ENCODE results near the gene HSDL1. TPM values are rescaled to one million over a fixed set of nuclear protein-coding genes. Genes with fewer than 3 reads are reported as not detected.

Gene HSDL1
- total and polyA plus RNA-seq, 2 donors: 21.2 to 21.4 TPM

DNA sequence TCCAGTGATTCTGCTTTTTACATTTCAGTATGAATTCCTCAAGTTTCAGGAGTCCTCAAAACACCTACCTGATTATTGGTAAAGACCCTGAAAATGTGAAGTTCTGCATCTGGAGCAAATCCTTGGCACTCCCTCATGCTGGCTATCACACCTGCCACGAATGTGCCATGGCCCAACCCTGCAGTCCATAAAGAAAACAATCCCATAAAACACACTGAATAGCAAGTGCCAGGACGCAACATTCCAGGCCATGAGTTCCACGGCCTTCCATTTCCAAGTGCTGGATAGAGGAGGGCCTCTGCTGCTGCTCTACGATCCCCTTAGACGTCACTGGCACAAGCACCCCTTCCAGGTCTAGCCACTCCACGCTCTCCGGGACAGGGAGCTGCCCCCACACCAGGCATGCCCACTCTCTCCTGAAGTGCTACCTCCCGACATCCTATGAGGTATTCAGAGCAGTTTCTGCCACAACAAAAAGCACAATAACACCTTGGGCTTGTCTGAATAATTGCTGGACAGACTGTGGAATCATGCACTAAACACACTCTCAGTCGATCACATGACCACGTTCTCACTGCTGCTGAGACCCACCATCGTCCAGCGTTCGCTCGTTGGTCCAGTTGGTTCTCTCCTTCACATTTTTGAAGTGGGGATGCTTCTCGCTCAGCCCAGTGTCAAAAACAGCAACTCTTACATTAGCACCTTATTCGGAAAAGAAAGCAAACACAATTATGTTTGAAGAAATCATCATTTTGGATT lies 51.7 kb downstream of the HSDL1 start:
- Histone ChIP-seq H3K9me3 (ENCODE audit: control insufficient read depth in 2 of 2, insufficient read depth in 1 of 2, low read length in 1 of 2) (no peaks in the 10 kb centered on the region), H3K36me3 (ENCODE audit: control insufficient read depth in 2 of 2, insufficient read depth in 2 of 2, low read length in 1 of 2) (peaks cover 58 to 72% of the 10 kb centered on the region in 2 donors), H3K4me1 (ENCODE audit: control insufficient read depth in 2 of 2, insufficient read depth in 2 of 2, low read length in 2 of 2) (peaks cover 23 to 35% of the 10 kb centered on the region in 2 donors), H3K4me3 (ENCODE audit: low read length in 2 of 2) (no peak overlapping the region), H3K27me3 (ENCODE audit: control insufficient read depth in 2 of 2, insufficient read depth in 1 of 2, low read length in 1 of 2) (no peaks in the 10 kb centered on the region), H3K27ac (ENCODE audit: low read depth in 1 of 2, low read length in 1 of 2) (no peak overlapping the region)
- DNase-seq (ENCODE audit: low read depth in 6 of 9, low spot score in 9 of 9): no peak
- WGBS: 98% methylated on average over 16 of the region's 16 CpGs

DNA sequence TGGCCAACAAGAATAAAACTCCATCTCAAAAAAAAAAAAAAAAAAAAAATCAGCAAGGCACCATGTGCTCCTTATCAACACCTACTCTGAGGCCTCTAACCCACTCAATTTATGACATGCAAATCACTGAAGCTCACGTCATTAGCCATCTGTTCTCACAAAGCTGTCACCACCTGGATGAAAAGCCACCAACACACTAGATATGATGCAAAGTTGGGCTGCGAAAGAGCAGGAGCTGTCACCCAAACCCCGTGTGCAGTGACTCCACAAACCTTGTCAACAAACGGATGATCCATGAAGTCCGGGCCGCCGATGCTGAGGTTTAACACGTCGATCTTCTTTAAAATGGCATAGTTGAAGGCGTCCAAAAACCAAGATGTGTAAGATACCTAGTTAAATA lies 53.5 kb downstream of the HSDL1 start:
- WGBS: 76% methylated on average over 10 of the region's 10 CpGs
- peak in 4 of 9 donors; percentile 59 to 84 (median 64) for DNase-seq (ENCODE audit: low read depth in 6 of 9, low spot score in 9 of 9)
- Histone ChIP-seq H3K27me3 (ENCODE audit: control insufficient read depth in 2 of 2, insufficient read depth in 1 of 2, low read length in 1 of 2) (no peaks in the 10 kb centered on the region), H3K9me3 (ENCODE audit: control insufficient read depth in 2 of 2, insufficient read depth in 1 of 2, low read length in 1 of 2) (no peaks in the 10 kb centered on the region), H3K27ac (ENCODE audit: low read depth in 1 of 2, low read length in 1 of 2) (peak overlapping the region; percentile 48 to 81), H3K4me3 (ENCODE audit: low read length in 2 of 2) (no peak overlapping the region), H3K36me3 (ENCODE audit: control insufficient read depth in 2 of 2, insufficient read depth in 2 of 2, low read length in 1 of 2) (peaks cover 61 to 74% of the 10 kb centered on the region in 2 donors), H3K4me1 (ENCODE audit: control insufficient read depth in 2 of 2, insufficient read depth in 2 of 2, low read length in 2 of 2) (peaks cover 30 to 48% of the 10 kb centered on the region in 2 donors)

DNA sequence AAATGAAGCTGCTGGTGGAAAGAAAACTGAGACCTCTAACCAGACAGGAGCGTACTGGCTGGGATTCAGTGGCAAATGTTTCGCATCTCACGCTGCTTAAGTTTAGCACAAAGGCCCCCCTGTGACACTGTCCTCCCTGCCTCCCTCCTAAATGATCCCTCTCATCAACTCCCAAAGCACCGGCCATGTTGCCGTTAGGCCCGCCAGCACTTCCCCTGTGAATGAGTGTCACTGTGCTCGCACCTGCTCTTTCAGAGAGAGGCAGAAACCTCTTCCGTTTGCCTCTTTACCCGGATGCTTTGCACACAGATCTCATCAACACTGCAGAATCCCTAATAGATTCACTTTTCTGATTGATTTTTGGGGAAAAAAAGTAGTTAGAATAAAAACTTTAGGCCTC lies 54.8 kb downstream of the HSDL1 start:
- Histone ChIP-seq H3K9me3 (ENCODE audit: control insufficient read depth in 2 of 2, insufficient read depth in 1 of 2, low read length in 1 of 2) (no peaks in the 10 kb centered on the region), H3K36me3 (ENCODE audit: control insufficient read depth in 2 of 2, insufficient read depth in 2 of 2, low read length in 1 of 2) (peaks cover 62 to 73% of the 10 kb centered on the region in 2 donors)
- 50% methylated on average over 9 of the region's 9 CpGs for WGBS

GRCh38 chr16:84088695-84089395 lies 56.1 kb downstream of the HSDL1 start:
- H3K9me3 ChIP-seq (ENCODE audit: control insufficient read depth in 2 of 2, insufficient read depth in 1 of 2, low read length in 1 of 2): no peaks in the 10 kb centered on the region
- H3K27ac ChIP-seq (ENCODE audit: low read depth in 1 of 2, low read length in 1 of 2): peak overlapping the region; percentile 48 to 81
- WGBS: 34% methylated on average over 15 of the region's 15 CpGs
- H3K4me3 ChIP-seq (ENCODE audit: low read length in 2 of 2): peak overlapping the region in 1 of 2 donors; percentile 17
- DNase-seq (ENCODE audit: low read depth in 6 of 9, low spot score in 9 of 9): peak in 5 of 9 donors; percentile 65 to 85 (median 71)
- peaks cover 32 to 61% of the 10 kb centered on the region in 2 donors for H3K4me1 ChIP-seq (ENCODE audit: control insufficient read depth in 2 of 2, insufficient read depth in 2 of 2, low read length in 2 of 2)
- H3K36me3 ChIP-seq (ENCODE audit: control insufficient read depth in 2 of 2, insufficient read depth in 2 of 2, low read length in 1 of 2): peaks cover 57 to 68% of the 10 kb centered on the region in 2 donors
- no peaks in the 10 kb centered on the region for H3K27me3 ChIP-seq (ENCODE audit: control insufficient read depth in 2 of 2, insufficient read depth in 1 of 2, low read length in 1 of 2)

More for the DNA sequence above, 54.8 kb downstream of the HSDL1 start:
- peak in 4 of 9 donors; percentile 48 to 77 (median 52) for DNase-seq (ENCODE audit: low read depth in 6 of 9, low spot score in 9 of 9)
- no peaks in the 10 kb centered on the region for H3K27me3 ChIP-seq (ENCODE audit: control insufficient read depth in 2 of 2, insufficient read depth in 1 of 2, low read length in 1 of 2)
- no peak overlapping the region for H3K4me3 ChIP-seq (ENCODE audit: low read length in 2 of 2)
- peak overlapping the region; percentile 76 to 81 for H3K27ac ChIP-seq (ENCODE audit: low read depth in 1 of 2, low read length in 1 of 2)
- H3K4me1 ChIP-seq (ENCODE audit: control insufficient read depth in 2 of 2, insufficient read depth in 2 of 2, low read length in 2 of 2): peaks cover 32 to 55% of the 10 kb centered on the region in 2 donors

GRCh38 chr16:84087466-84088151 lies 57.4 kb downstream of the HSDL1 start:
- H3K4me3 ChIP-seq (ENCODE audit: low read length in 2 of 2): no peak overlapping the region
- DNase-seq (ENCODE audit: low read depth in 6 of 9, low spot score in 9 of 9): peak in 2 of 9 donors; percentile 6 to 33
- 26% methylated on average over 11 of the region's 11 CpGs for WGBS
- H3K36me3 ChIP-seq (ENCODE audit: control insufficient read depth in 2 of 2, insufficient read depth in 2 of 2, low read length in 1 of 2): peaks cover 51 to 65% of the 10 kb centered on the region in 2 donors
- peaks cover 31 to 61% of the 10 kb centered on the region in 2 donors for H3K4me1 ChIP-seq (ENCODE audit: control insufficient read depth in 2 of 2, insufficient read depth in 2 of 2, low read length in 2 of 2)
- H3K27ac ChIP-seq (ENCODE audit: low read depth in 1 of 2, low read length in 1 of 2): no peak overlapping the region
- no peaks in the 10 kb centered on the region for H3K27me3 ChIP-seq (ENCODE audit: control insufficient read depth in 2 of 2, insufficient read depth in 1 of 2, low read length in 1 of 2)
- H3K9me3 ChIP-seq (ENCODE audit: control insufficient read depth in 2 of 2, insufficient read depth in 1 of 2, low read length in 1 of 2): no peaks in the 10 kb centered on the region

- no peaks in the 10 kb centered on the region for H3K27me3 ChIP-seq (ENCODE audit: control insufficient read depth in 2 of 2, insufficient read depth in 1 of 2, low read length in 1 of 2)
- 87% methylated on average over 12 of the region's 12 CpGs for WGBS
- H3K9me3 ChIP-seq (ENCODE audit: control insufficient read depth in 2 of 2, insufficient read depth in 1 of 2, low read length in 1 of 2): no peaks in the 10 kb centered on the region
- H3K27ac ChIP-seq (ENCODE audit: low read depth in 1 of 2, low read length in 1 of 2): no peak overlapping the region
- no peak for DNase-seq (ENCODE audit: low read depth in 6 of 9, low spot score in 9 of 9)
- H3K4me3 ChIP-seq (ENCODE audit: low read length in 2 of 2): no peak overlapping the region
- peaks cover 30 to 58% of the 10 kb centered on the region in 2 donors for H3K4me1 ChIP-seq (ENCODE audit: control insufficient read depth in 2 of 2, insufficient read depth in 2 of 2, low read length in 2 of 2)
- peaks cover 52 to 66% of the 10 kb centered on the region in 2 donors for H3K36me3 ChIP-seq (ENCODE audit: control insufficient read depth in 2 of 2, insufficient read depth in 2 of 2, low read length in 1 of 2)
Observed at GRCh38 chr16:84087001-84087400, 58.0 kb downstream of the HSDL1 start.

- 88% methylated on average over 11 of the region's 11 CpGs for WGBS
- Histone ChIP-seq H3K27me3 (ENCODE audit: control insufficient read depth in 2 of 2, insufficient read depth in 1 of 2, low read length in 1 of 2) (no peaks in the 10 kb centered on the region), H3K4me3 (ENCODE audit: low read length in 2 of 2) (no peak overlapping the region), H3K27ac (ENCODE audit: low read depth in 1 of 2, low read length in 1 of 2) (no peak overlapping the region), H3K4me1 (ENCODE audit: control insufficient read depth in 2 of 2, insufficient read depth in 2 of 2, low read length in 2 of 2) (peaks cover 30 to 55% of the 10 kb centered on the region in 2 donors), H3K36me3 (ENCODE audit: control insufficient read depth in 2 of 2, insufficient read depth in 2 of 2, low read length in 1 of 2) (peaks cover 55 to 66% of the 10 kb centered on the region in 2 donors), H3K9me3 (ENCODE audit: control insufficient read depth in 2 of 2, insufficient read depth in 1 of 2, low read length in 1 of 2) (no peaks in the 10 kb centered on the region)
- no peak for DNase-seq (ENCODE audit: low read depth in 6 of 9, low spot score in 9 of 9)
Observed at GRCh38 chr16:84086341-84086740, 58.6 kb downstream of the HSDL1 start.

DNA sequence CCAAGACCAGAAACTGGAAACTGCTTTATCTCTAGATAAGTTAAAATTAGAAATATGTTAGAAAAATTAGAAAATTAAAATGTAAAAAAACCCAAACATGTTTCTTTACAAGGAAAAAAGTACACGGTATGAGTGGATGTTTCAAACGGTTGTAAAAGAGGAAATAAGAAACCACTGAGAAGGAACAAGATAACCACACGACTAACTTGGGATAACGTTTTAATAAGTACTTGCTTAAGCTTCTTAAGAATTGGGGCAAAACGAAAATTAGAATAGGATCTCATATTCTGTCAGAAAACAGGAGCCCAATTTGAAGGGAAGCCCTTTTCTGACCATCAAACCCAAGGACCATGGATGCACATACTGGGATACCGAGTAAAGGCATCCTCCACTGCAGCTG lies 59.2 kb downstream of the HSDL1 start:
- peak in 1 of 9 donors; percentile 30 for DNase-seq (ENCODE audit: low read depth in 6 of 9, low spot score in 9 of 9)
- 7% methylated on average over 6 of the region's 6 CpGs for WGBS
- H3K9me3 ChIP-seq (ENCODE audit: control insufficient read depth in 2 of 2, insufficient read depth in 1 of 2, low read length in 1 of 2): no peaks in the 10 kb centered on the region
- no peaks in the 10 kb centered on the region for H3K27me3 ChIP-seq (ENCODE audit: control insufficient read depth in 2 of 2, insufficient read depth in 1 of 2, low read length in 1 of 2)
- H3K4me1 ChIP-seq (ENCODE audit: control insufficient read depth in 2 of 2, insufficient read depth in 2 of 2, low read length in 2 of 2): peaks cover 27 to 51% of the 10 kb centered on the region in 2 donors
- no peak overlapping the region for H3K27ac ChIP-seq (ENCODE audit: low read depth in 1 of 2, low read length in 1 of 2)
- H3K4me3 ChIP-seq (ENCODE audit: low read length in 2 of 2): no peak overlapping the region
- H3K36me3 ChIP-seq (ENCODE audit: control insufficient read depth in 2 of 2, insufficient read depth in 2 of 2, low read length in 1 of 2): peaks cover 58 to 67% of the 10 kb centered on the region in 2 donors

Data from thymus (tissue), 11 donors.